Measurements from ENCODE around the gene HAP1. TPM values are rescaled to one million over a fixed set of nuclear protein-coding genes. Genes with fewer than 3 reads are reported as not detected.

HAP1 gene
- total RNA-seq, 1 donor from 2014 or later, result 0.45 TPM

DNA sequence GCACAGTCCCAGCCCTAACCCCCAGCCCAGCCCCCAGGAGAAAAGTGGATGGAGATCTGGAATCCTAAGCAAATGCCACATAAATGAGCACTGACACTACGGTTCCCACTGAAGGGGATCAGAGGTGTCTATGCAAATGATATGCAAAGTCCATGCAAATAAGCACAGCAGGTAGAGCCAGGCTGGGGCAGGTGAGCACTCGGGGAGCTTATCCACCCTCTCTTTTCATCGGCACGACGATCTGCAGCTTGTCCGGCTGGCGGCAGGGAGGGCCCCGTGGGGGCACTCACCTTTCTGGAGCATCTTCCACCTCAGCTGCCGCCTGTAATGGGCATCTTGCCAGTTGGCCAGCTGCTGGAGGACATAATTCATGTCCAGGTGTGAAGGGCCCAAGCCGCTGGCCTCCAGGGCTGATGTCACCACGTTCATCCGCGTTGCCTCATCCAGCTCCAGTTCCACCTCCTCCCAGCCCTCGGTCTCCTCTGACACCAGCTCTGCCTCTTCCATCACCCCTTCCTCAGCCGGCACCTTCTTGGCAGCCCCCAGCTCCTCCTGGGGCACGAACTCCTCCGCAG is 9.9 kb downstream of the HAP1 start:
- H3F3A ChIP-seq (ENCODE audit: low read depth), result no peaks in the 10 kb centered on the region
- H3K4me3 ChIP-seq, result no peak overlapping the region
- H3K27ac ChIP-seq, result no peak overlapping the region
- no peaks in the 10 kb centered on the region for H4K20me1 ChIP-seq (ENCODE audit: low read depth)
- no peaks in the 10 kb centered on the region for H3K79me2 ChIP-seq (ENCODE audit: low read depth)
- DNase-seq (ENCODE audit: low spot score), result no peak
- H2AFZ ChIP-seq (replicated peaks), result no peak overlapping the region
- H3K9me3 Mint-ChIP-seq, result no peaks in the 10 kb centered on the region
- no peak overlapping the region for H3K4me3 Mint-ChIP-seq
- H3K4me1 ChIP-seq, result no peaks in the 10 kb centered on the region
- H3K27ac Mint-ChIP-seq, result no peak overlapping the region
- no peaks in the 10 kb centered on the region for H3K36me3 ChIP-seq
- H3K36me3 Mint-ChIP-seq, result no peaks in the 10 kb centered on the region
- H3K27me3 ChIP-seq, result no peaks in the 10 kb centered on the region
- H3K4me1 Mint-ChIP-seq, result peaks cover 13% of the 10 kb centered on the region
- TF ChIP-seq EZH2phosphoT487 (IDR thresholded peaks at IDR 0.05) (no peak), EZH2 (IDR thresholded peaks at IDR 0.05) (no peak)
- TF ChIP-seq, protein P1, sequence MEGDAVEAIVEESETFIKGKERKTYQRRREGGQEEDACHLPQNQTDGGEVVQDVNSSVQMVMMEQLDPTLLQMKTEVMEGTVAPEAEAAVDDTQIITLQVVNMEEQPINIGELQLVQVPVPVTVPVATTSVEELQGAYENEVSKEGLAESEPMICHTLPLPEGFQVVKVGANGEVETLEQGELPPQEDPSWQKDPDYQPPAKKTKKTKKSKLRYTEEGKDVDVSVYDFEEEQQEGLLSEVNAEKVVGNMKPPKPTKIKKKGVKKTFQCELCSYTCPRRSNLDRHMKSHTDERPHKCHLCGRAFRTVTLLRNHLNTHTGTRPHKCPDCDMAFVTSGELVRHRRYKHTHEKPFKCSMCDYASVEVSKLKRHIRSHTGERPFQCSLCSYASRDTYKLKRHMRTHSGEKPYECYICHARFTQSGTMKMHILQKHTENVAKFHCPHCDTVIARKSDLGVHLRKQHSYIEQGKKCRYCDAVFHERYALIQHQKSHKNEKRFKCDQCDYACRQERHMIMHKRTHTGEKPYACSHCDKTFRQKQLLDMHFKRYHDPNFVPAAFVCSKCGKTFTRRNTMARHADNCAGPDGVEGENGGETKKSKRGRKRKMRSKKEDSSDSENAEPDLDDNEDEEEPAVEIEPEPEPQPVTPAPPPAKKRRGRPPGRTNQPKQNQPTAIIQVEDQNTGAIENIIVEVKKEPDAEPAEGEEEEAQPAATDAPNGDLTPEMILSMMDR (IDR thresholded peaks at IDR 0.05), result no peak
- peaks cover 5% of the 10 kb centered on the region for H3K27me3 Mint-ChIP-seq (ENCODE audit: insufficient read depth, low read depth)
- H3K9ac ChIP-seq, result no peak overlapping the region
- H3K4me2 ChIP-seq, result no peak overlapping the region
- H3K9me3 ChIP-seq (ENCODE audit: low read depth), result no peaks in the 10 kb centered on the region

GRCh38 chr17:41723801-41724475 is 10.5 kb downstream of the HAP1 start:
- no peaks in the 10 kb centered on the region for H3K9me3 Mint-ChIP-seq
- H3F3A ChIP-seq (ENCODE audit: low read depth), result no peaks in the 10 kb centered on the region
- no peak overlapping the region for H3K9ac ChIP-seq
- DNase-seq (ENCODE audit: low spot score), result no peak
- H3K36me3 ChIP-seq, result no peaks in the 10 kb centered on the region
- no peaks in the 10 kb centered on the region for H3K27me3 ChIP-seq
- no peak overlapping the region for H3K27ac Mint-ChIP-seq
- no peaks in the 10 kb centered on the region for H3K79me2 ChIP-seq (ENCODE audit: low read depth)
- H3K4me1 ChIP-seq, result no peaks in the 10 kb centered on the region
- peaks cover 4% of the 10 kb centered on the region for H3K27me3 Mint-ChIP-seq (ENCODE audit: insufficient read depth, low read depth)
- H3K27ac ChIP-seq, result no peak overlapping the region
- peaks cover 13% of the 10 kb centered on the region for H3K4me1 Mint-ChIP-seq
- no peaks in the 10 kb centered on the region for H3K36me3 Mint-ChIP-seq
- no peaks in the 10 kb centered on the region for H3K9me3 ChIP-seq (ENCODE audit: low read depth)
- no peak for TF ChIP-seq EZH2phosphoT487 (IDR thresholded peaks at IDR 0.05)
- H3K4me3 Mint-ChIP-seq, result peak overlapping the region; percentile 50
- H2AFZ ChIP-seq (replicated peaks), result no peak overlapping the region
- no peak overlapping the region for H3K4me3 ChIP-seq
- H3K4me2 ChIP-seq, result no peak overlapping the region
- no peaks in the 10 kb centered on the region for H4K20me1 ChIP-seq (ENCODE audit: low read depth)

DNA sequence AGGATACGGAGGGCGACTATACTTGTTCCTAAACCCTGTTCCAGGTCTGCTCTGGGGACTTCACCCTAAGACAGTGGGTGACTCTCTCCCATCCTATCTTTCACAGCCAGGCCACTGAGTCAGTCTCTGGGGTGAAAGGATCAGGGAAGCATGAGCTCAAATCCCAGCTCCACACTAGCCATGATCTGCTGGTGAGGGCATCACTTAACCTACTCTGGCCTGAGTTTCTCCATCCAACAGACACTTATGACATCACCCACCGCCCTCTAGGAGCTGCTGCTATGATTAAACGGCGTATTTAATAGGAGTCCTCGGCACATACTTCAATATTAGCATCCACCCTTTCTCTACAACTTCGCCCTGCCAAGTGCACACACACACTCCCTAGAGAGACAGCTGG is 12.2 kb downstream of the HAP1 start:
- H3K9me3 Mint-ChIP-seq, result no peaks in the 10 kb centered on the region

More for the DNA sequence above, 12.2 kb downstream of the HAP1 start:
- Mint-ChIP-seq H3K27me3 (ENCODE audit: insufficient read depth, low read depth) (peaks cover 4% of the 10 kb centered on the region), H3K36me3 (no peaks in the 10 kb centered on the region), H3K4me3 (no peak overlapping the region), H3K4me1 (peaks cover 20% of the 10 kb centered on the region), H3K27ac (peak overlapping the region; percentile 74)
- Histone ChIP-seq H3K36me3 (no peaks in the 10 kb centered on the region), H3K4me1 (no peaks in the 10 kb centered on the region), H3K27me3 (no peaks in the 10 kb centered on the region), H3K9me3 (ENCODE audit: low read depth) (no peaks in the 10 kb centered on the region), H3K9ac (no peak overlapping the region), H2AFZ (replicated peaks) (no peak overlapping the region), H3K79me2 (ENCODE audit: low read depth) (no peaks in the 10 kb centered on the region), H3F3A (ENCODE audit: low read depth) (no peaks in the 10 kb centered on the region), H3K4me2 (no peak overlapping the region), H4K20me1 (ENCODE audit: low read depth) (no peaks in the 10 kb centered on the region), H3K4me3 (no peak overlapping the region), H3K27ac (no peak overlapping the region)
- no peak for DNase-seq (ENCODE audit: low spot score)
- TF ChIP-seq, protein P1 (IDR thresholded peaks at IDR 0.05), result no peak
- TF ChIP-seq EZH2 (IDR thresholded peaks at IDR 0.05) (no peak), EZH2phosphoT487 (IDR thresholded peaks at IDR 0.05) (no peak)
